Naive thymus-derived CD8-positive, alpha-beta T cell (primary cell): ENCODE measurements around the gene HYLS1. TPM values are rescaled to one million over a fixed set of nuclear protein-coding genes. Genes with fewer than 3 reads are reported as not detected.
"Not testable (repeated sequence)": the region's sequence is repeated elsewhere in the genome, so short reads cannot be mapped to it uniquely, and the experiment has no call there.

ENCODE experiments used
- ATAC-seq, 2 donors: fragments of 150-1000 bp; cut with Tn5 transposase in 1 of 2; sonication (Bioruptor Pico), chemical (Tn5 transposase) in 1 of 2; 1 replicate in 1 of 2; 2 replicates in 1 of 2; pipeline ENCODE4 v1.10.0; 2021; ENCODE audit warnings: mild to moderate bottlenecking in 2 of 2, moderate library complexity in 2 of 2
- POLR2A ChIA-PET: fragments of 350-600 bp; sonication (Branson Sonifier 250); formaldehyde crosslinking; loops from one replicate; lab custom pipeline; 2021; ENCODE audit warnings: antibody characterized with exemption; lab: Charles Lee
- DNase-seq, 10 donors: peaks; one replicate each; pipeline versions ENCODE4 v3.0.0 to v3.0.0-alpha.2; 2020 to 2022
- H3K27ac Mint-ChIP-seq, 10 donors: one replicate each; pipeline ENCODE4 v1.8.0; 2020 to 2022; ENCODE audit warnings: mild to moderate bottlenecking in 10 of 10, mixed read lengths in 10 of 10, moderate library complexity in 4 of 10, inconsistent platforms in 1 of 10
- H3K27me3 Mint-ChIP-seq, 5 donors: one replicate each; pipeline ENCODE4 v1.8.0; 2021 to 2022; ENCODE audit warnings: mixed read lengths in 5 of 5
- H3K36me3 Mint-ChIP-seq, 3 donors: one replicate each; pipeline ENCODE4 v1.8.0; 2020 to 2022; ENCODE audit warnings: mixed read lengths in 3 of 3, mild to moderate bottlenecking in 2 of 3, inconsistent platforms in 1 of 3
- H3K4me1 Mint-ChIP-seq, 4 donors: one replicate each; pipeline ENCODE4 v1.8.0; 2021 to 2022; ENCODE audit warnings: mixed read lengths in 4 of 4
- H3K4me3 Mint-ChIP-seq, 10 donors: one replicate each; pipeline ENCODE4 v1.8.0; 2020 to 2022; ENCODE audit warnings: mild to moderate bottlenecking in 10 of 10, mixed read lengths in 10 of 10, moderate library complexity in 6 of 10, inconsistent platforms in 1 of 10
- H3K9me3 Mint-ChIP-seq, 9 donors: one replicate each; pipeline ENCODE4 v1.8.0; 2020 to 2022; ENCODE audit warnings: mixed read lengths in 9 of 9, mild to moderate bottlenecking in 3 of 9, inconsistent platforms in 1 of 9, moderate library complexity in 1 of 9
- polyA plus RNA-seq, 3 donors: library from polyadenylated mRNA; unstranded; fragments of 300-500 nt; fragmentation: Illumina TruSeq; gene quantifications; one replicate each; pipeline ENCODE4 v1.2.3, GENCODE V29; 2021
- total RNA-seq, 8 experiments: library from RNA in 2 of 8; stranded (reverse) in 2 of 8; gene quantifications; one replicate each; pipeline ENCODE4 v1.2.3 and lab custom pipeline; 2021 to 2026

Gene HYLS1
- total and polyA plus RNA-seq, 5 experiments from 2014 or later = 4.1 to 7.5 (median 4.8) TPM

GRCh38 chr11:125904678-125905077, 17.2 kb downstream of the HYLS1 start:
- Mint-ChIP-seq H3K4me1 (peaks cover 11 to 41% (median 32%) of the 10 kb centered on the region in 4 donors), H3K27ac (no peak overlapping the region), H3K9me3 (peaks cover 0 to 2% (median 0%) of the 10 kb centered on the region in 9 donors), H3K36me3 (peaks cover 2 to 11% (median 4%) of the 10 kb centered on the region in 3 donors), H3K4me3 (peak overlapping the region; percentile 64 to 96 (median 78)), H3K27me3 (peaks cover 7 to 41% (median 15%) of the 10 kb centered on the region in 5 donors)
- POLR2A ChIA-PET = interaction anchor here (2.7 kb wide), 1 partner anchor 17 kb away, joined by 38 read pairs; the partner anchor contains the start of gene HYLS1
- DNase-seq (no peak), ATAC-seq (no peak)

GRCh38 chr11:125910226-125910849, 22.9 kb downstream of the HYLS1 start:
- no peaks in the 10 kb centered on the region for H3K36me3 Mint-ChIP-seq
- H3K4me3 Mint-ChIP-seq = no peak overlapping the region
- no peak for ATAC-seq
- POLR2A ChIA-PET = no interaction called here
- no peaks in the 10 kb centered on the region for H3K9me3 Mint-ChIP-seq
- peaks cover 0 to 3% (median 0%) of the 10 kb centered on the region in 4 donors for H3K4me1 Mint-ChIP-seq
- H3K27ac Mint-ChIP-seq = no peak overlapping the region
- H3K27me3 Mint-ChIP-seq = peaks cover 7 to 46% (median 16%) of the 10 kb centered on the region in 5 donors
- no peak for DNase-seq

GRCh38 chr11:125914601-125915000, 27.1 kb downstream of the HYLS1 start:
- H3K4me3 Mint-ChIP-seq, POLR2A ChIA-PET, H3K4me1 Mint-ChIP-seq, DNase-seq, H3K9me3 Mint-ChIP-seq, ATAC-seq, H3K36me3 Mint-ChIP-seq, H3K27ac Mint-ChIP-seq: not testable (repeated sequence)
- H3K27me3 Mint-ChIP-seq = peaks cover 2 to 40% (median 23%) of the 10 kb centered on the region in 5 donors

GRCh38 chr11:125916683-125917347, 29.3 kb downstream of the HYLS1 start:
- POLR2A ChIA-PET = no interaction called here
- peaks cover 10 to 36% (median 20%) of the 10 kb centered on the region in 5 donors for H3K27me3 Mint-ChIP-seq
- no peaks in the 10 kb centered on the region for H3K36me3 Mint-ChIP-seq

GRCh38 chr11:125918140-125918840, 30.8 kb downstream of the HYLS1 start:
- DNase-seq = no peak

More at GRCh38 chr11:125916683-125917347, 29.3 kb downstream of the HYLS1 start:
- ATAC-seq (no peak), DNase-seq (no peak)
- Mint-ChIP-seq H3K4me1 (no peaks in the 10 kb centered on the region), H3K9me3 (no peaks in the 10 kb centered on the region), H3K27ac (peak overlapping the region in 1 of 10 donors; percentile 46), H3K4me3 (no peak overlapping the region)

GRCh38 chr11:125921042-125921441, 33.6 kb downstream of the HYLS1 start:
- Mint-ChIP-seq H3K27me3 (peaks cover 7 to 27% (median 26%) of the 10 kb centered on the region in 5 donors), H3K4me1 (peaks cover 0 to 5% (median 2%) of the 10 kb centered on the region in 4 donors), H3K27ac (no peak overlapping the region), H3K36me3 (no peaks in the 10 kb centered on the region), H3K9me3 (no peaks in the 10 kb centered on the region), H3K4me3 (no peak overlapping the region)
- ATAC-seq = no peak
- DNase-seq = no peak
- POLR2A ChIA-PET = no interaction called here

More at GRCh38 chr11:125918140-125918840, 30.8 kb downstream of the HYLS1 start:
- Mint-ChIP-seq H3K27me3 (peaks cover 7 to 35% (median 20%) of the 10 kb centered on the region in 5 donors), H3K4me3 (no peak overlapping the region), H3K27ac (no peak overlapping the region), H3K9me3 (no peaks in the 10 kb centered on the region), H3K4me1 (peaks cover 0 to 4% (median 2%) of the 10 kb centered on the region in 4 donors), H3K36me3 (no peaks in the 10 kb centered on the region)
- ATAC-seq = no peak
- POLR2A ChIA-PET = no interaction called here

- POLR2A ChIA-PET = no interaction called here
Measured at GRCh38 chr11:125922156-125922555, 34.7 kb downstream of the HYLS1 start.

GRCh38 chr11:125923012-125923579, 35.6 kb downstream of the HYLS1 start:
- Mint-ChIP-seq H3K9me3 (no peaks in the 10 kb centered on the region), H3K4me1 (peaks cover 0 to 5% (median 2%) of the 10 kb centered on the region in 4 donors), H3K4me3 (no peak overlapping the region), H3K27ac (no peak overlapping the region), H3K27me3 (peaks cover 5 to 39% (median 28%) of the 10 kb centered on the region in 5 donors), H3K36me3 (no peaks in the 10 kb centered on the region)
- POLR2A ChIA-PET = no interaction called here
- peak; percentile 71 to 76 for ATAC-seq
- peak; percentile 16 to 72 (median 54) for DNase-seq

More at GRCh38 chr11:125922156-125922555, 34.7 kb downstream of the HYLS1 start:
- no peak for DNase-seq
- H3K36me3 Mint-ChIP-seq = no peaks in the 10 kb centered on the region
- peaks cover 0 to 5% (median 2%) of the 10 kb centered on the region in 4 donors for H3K4me1 Mint-ChIP-seq
- ATAC-seq = no peak
- H3K27me3 Mint-ChIP-seq = peaks cover 5 to 35% (median 27%) of the 10 kb centered on the region in 5 donors
- no peak overlapping the region for H3K27ac Mint-ChIP-seq
- no peaks in the 10 kb centered on the region for H3K9me3 Mint-ChIP-seq
- H3K4me3 Mint-ChIP-seq = no peak overlapping the region

GRCh38 chr11:125923633-125924032, 36.2 kb downstream of the HYLS1 start:
- peaks cover 0 to 5% (median 2%) of the 10 kb centered on the region in 4 donors for H3K4me1 Mint-ChIP-seq
- no peak overlapping the region for H3K27ac Mint-ChIP-seq
- H3K36me3 Mint-ChIP-seq = no peaks in the 10 kb centered on the region
- DNase-seq (no peak), ATAC-seq (no peak)
- H3K9me3 Mint-ChIP-seq = no peaks in the 10 kb centered on the region
- POLR2A ChIA-PET = no interaction called here
- no peak overlapping the region for H3K4me3 Mint-ChIP-seq
- H3K27me3 Mint-ChIP-seq = peaks cover 5 to 39% (median 25%) of the 10 kb centered on the region in 5 donors

GRCh38 chr11:125924384-125925007, 37.0 kb downstream of the HYLS1 start:
- ATAC-seq (no peak), DNase-seq (no peak)
- no peaks in the 10 kb centered on the region for H3K9me3 Mint-ChIP-seq
- no peaks in the 10 kb centered on the region for H3K36me3 Mint-ChIP-seq
- H3K4me3 Mint-ChIP-seq = no peak overlapping the region
- POLR2A ChIA-PET = no interaction called here
- H3K4me1 Mint-ChIP-seq = peaks cover 0 to 5% (median 2%) of the 10 kb centered on the region in 4 donors
- no peak overlapping the region for H3K27ac Mint-ChIP-seq
- peaks cover 8 to 42% (median 24%) of the 10 kb centered on the region in 5 donors for H3K27me3 Mint-ChIP-seq

- POLR2A ChIA-PET = no interaction called here
- no peaks in the 10 kb centered on the region for H3K9me3 Mint-ChIP-seq
- H3K36me3 Mint-ChIP-seq = no peaks in the 10 kb centered on the region
- no peak overlapping the region for H3K27ac Mint-ChIP-seq
- H3K4me3 Mint-ChIP-seq = no peak overlapping the region
- DNase-seq (no peak), ATAC-seq (no peak)
- peaks cover 8 to 42% (median 22%) of the 10 kb centered on the region in 5 donors for H3K27me3 Mint-ChIP-seq
- peaks cover 0 to 5% (median 2%) of the 10 kb centered on the region in 4 donors for H3K4me1 Mint-ChIP-seq
Measured at GRCh38 chr11:125925247-125925740, 37.8 kb downstream of the HYLS1 start.

GRCh38 chr11:125925804-125926203, 38.3 kb downstream of the HYLS1 start:
- H3K36me3 Mint-ChIP-seq = no peaks in the 10 kb centered on the region
- no peak for DNase-seq

More at GRCh38 chr11:125925804-125926203, 38.3 kb downstream of the HYLS1 start:
- POLR2A ChIA-PET = no interaction called here
- peaks cover 6 to 41% (median 21%) of the 10 kb centered on the region in 5 donors for H3K27me3 Mint-ChIP-seq
- H3K27ac Mint-ChIP-seq = no peak overlapping the region
- no peak overlapping the region for H3K4me3 Mint-ChIP-seq
- H3K9me3 Mint-ChIP-seq = no peaks in the 10 kb centered on the region
- peaks cover 0 to 5% (median 2%) of the 10 kb centered on the region in 4 donors for H3K4me1 Mint-ChIP-seq
- no peak for ATAC-seq
